IMR-90 (cell line): Measurements from ENCODE around the gene CHI3L1. TPM values are rescaled to one million over a fixed set of nuclear protein-coding genes. Genes with fewer than 3 reads are reported as not detected.

ENCODE experiments used
- ATAC-seq: fragments of 200-7000 bp; cut with Tn5 transposase; 2 replicates; pipeline ENCODE4 v1.9.1; 2020; ENCODE audit warnings: low read depth, mild to moderate bottlenecking, moderate library complexity
- BruUV-seq: library from RNA; stranded (reverse); fragments of 400-500 nt; replicated peaks from 2 replicates; lab custom pipeline; 2021; lab: Mats Ljungman, UMichigan
- CTCF ChIA-PET: fragments of 300-600 bp; formaldehyde crosslinking; extraction: SDS; loops from one replicate; lab custom pipeline; 2021; ENCODE audit warnings: antibody characterized with exemption; lab: Yijun Ruan, JAX
- POLR2A ChIA-PET: fragments of 300-600 bp; sonication (Branson Sonifier 250); formaldehyde crosslinking; loops from one replicate; lab custom pipeline; 2022; ENCODE audit warnings: antibody characterized with exemption; ENCODE audit not compliant: unreplicated experiment; lab: Charles Lee
- DNase-seq: peaks from one replicate; pipeline ENCODE4 v3.0.0; 2013
- H2AFZ ChIP-seq: replicated peaks from 2 replicates; pipeline ENCODE3; 2013; ENCODE audit warnings: low read length, mild to moderate bottlenecking; ENCODE audit not compliant: poor library complexity
- H2AK5ac ChIP-seq: 2 replicates; pipeline ENCODE4 v1.6.1; 2013; ENCODE audit warnings: low read depth, low read length, inconsistent platforms
- H2AK9ac ChIP-seq: replicated peaks from 2 replicates; pipeline ENCODE3; 2013; ENCODE audit warnings: mild to moderate bottlenecking, low read depth, low read length, moderate library complexity; ENCODE audit not compliant: poor library complexity
- H2BK120ac ChIP-seq: 2 replicates; pipeline ENCODE4 v1.6.1; 2013; ENCODE audit warnings: low read depth, low read length, inconsistent platforms
- H2BK15ac ChIP-seq: 3 replicates; pipeline ENCODE4 v1.6.1; 2013; ENCODE audit warnings: low read depth, low read length, inconsistent platforms
- H2BK20ac ChIP-seq: 2 replicates; pipeline ENCODE4 v1.6.1; 2013; ENCODE audit warnings: low read depth, mild to moderate bottlenecking, inconsistent platforms, low read length, moderate library complexity
- H2BK5ac ChIP-seq: 2 replicates; pipeline ENCODE4 v1.6.1; 2013; ENCODE audit warnings: mild to moderate bottlenecking, low read depth, low read length, inconsistent platforms; ENCODE audit not compliant: poor library complexity, severe bottlenecking
- H3K14ac ChIP-seq: replicated peaks from 2 replicates; pipeline ENCODE4 v1.6.1; 2013; ENCODE audit warnings: low read depth, low read length, inconsistent platforms
- H3K18ac ChIP-seq: 2 replicates; pipeline ENCODE4 v1.6.1; 2013; ENCODE audit warnings: low read depth, low read length, control low read depth
- H3K23ac ChIP-seq: 2 replicates; pipeline ENCODE4 v1.6.1; 2013; ENCODE audit warnings: low read depth, low read length, inconsistent platforms
- H3K27ac ChIP-seq: 2 replicates; pipeline ENCODE4 v1.5.1; 2013; ENCODE audit warnings: mild to moderate bottlenecking, control low read depth, low read length; ENCODE audit not compliant: insufficient read depth
- H3K27me3 ChIP-seq: 2 replicates; pipeline ENCODE4 v1.6.1; 2013; ENCODE audit warnings: low read length; ENCODE audit not compliant: control insufficient read depth, insufficient read depth
- H3K36me3 ChIP-seq: 2 replicates; pipeline ENCODE4 v1.6.1; 2013; ENCODE audit warnings: low read length, mixed read lengths; ENCODE audit not compliant: control insufficient read depth, insufficient read depth
- H3K4ac ChIP-seq: 2 replicates; pipeline ENCODE4 v1.6.1; 2013; ENCODE audit warnings: low read depth, low read length, inconsistent platforms
- H3K4me1 ChIP-seq: 2 replicates; pipeline ENCODE4 v1.6.1; 2013; ENCODE audit warnings: low read length, mixed read lengths; ENCODE audit not compliant: control insufficient read depth, insufficient read depth
- H3K4me2 ChIP-seq: 2 replicates; pipeline ENCODE4 v1.6.1; 2013; ENCODE audit warnings: low read depth, mild to moderate bottlenecking, control low read depth, low read length, moderate library complexity
- H3K4me3 ChIP-seq: 2 replicates; pipeline ENCODE4 v1.5.1; 2013; ENCODE audit warnings: low read depth, mild to moderate bottlenecking, control low read depth, low read length, moderate library complexity; ENCODE audit not compliant: insufficient read depth
- H3K56ac ChIP-seq: 2 replicates; pipeline ENCODE4 v1.6.1; 2013; ENCODE audit warnings: low read length, inconsistent platforms; ENCODE audit not compliant: insufficient read depth; ENCODE audit errors: extremely low read depth
- H3K79me1 ChIP-seq, 2 experiments: 2 replicates each; pipeline ENCODE4 v1.6.1; 2013; ENCODE audit warnings: low read length in 2 of 2, inconsistent platforms in 1 of 2, low read depth in 1 of 2
- H3K9ac ChIP-seq: 2 replicates; pipeline ENCODE4 v1.6.1; 2013; ENCODE audit warnings: low read depth, low read length, control low read depth
- H3K9me1 ChIP-seq: 2 replicates; pipeline ENCODE4 v1.6.1; 2013; ENCODE audit warnings: low read length, inconsistent platforms; ENCODE audit not compliant: insufficient read depth
- H3K9me3 ChIP-seq: 2 replicates; pipeline ENCODE4 v1.6.1; 2013; ENCODE audit warnings: low read length; ENCODE audit not compliant: control insufficient read depth, insufficient read depth
- H4K20me1 ChIP-seq: 2 replicates; pipeline ENCODE4 v1.6.1; 2013; ENCODE audit warnings: low read length, inconsistent platforms; ENCODE audit not compliant: insufficient read depth
- H4K5ac ChIP-seq: 2 replicates; pipeline ENCODE4 v1.6.1; 2013; ENCODE audit warnings: mild to moderate bottlenecking, low read depth, low read length, control low read depth
- H4K8ac ChIP-seq, 2 experiments: 2 replicates each; pipeline ENCODE4 v1.6.1; 2013; ENCODE audit warnings: low read depth in 2 of 2, low read length in 2 of 2, control low read depth in 1 of 2, inconsistent platforms in 1 of 2
- H4K91ac ChIP-seq: 2 replicates; pipeline ENCODE4 v1.6.1; 2013; ENCODE audit warnings: low read depth, low read length, inconsistent platforms; ENCODE audit not compliant: insufficient read depth
- BHLHE40 ChIP-seq: fragments of 150-350 bp; IDR thresholded peaks from 2 replicates; pipeline ENCODE4 v1.6.1; 2016; ENCODE audit warnings: mild to moderate bottlenecking, low read depth, low read length
- CEBPB ChIP-seq: IDR thresholded peaks from 2 replicates; pipeline ENCODE4 v1.6.1; 2012; ENCODE audit warnings: low read depth, low read length, improper control_type of control experiment
- CHD1 ChIP-seq: IDR thresholded peaks from 2 replicates; pipeline ENCODE4 v1.6.1; 2012; ENCODE audit warnings: low read depth, low read length, improper control_type of control experiment
- CTCF ChIP-seq: conservative IDR thresholded peaks from 2 replicates; pipeline ENCODE4 v1.5.1; 2012; ENCODE audit warnings: mild to moderate bottlenecking, low read depth, low read length, improper control_type of control experiment
- ELK1 ChIP-seq: fragments of 150-350 bp; IDR thresholded peaks from 2 replicates; pipeline ENCODE4 v1.6.1; 2016; ENCODE audit warnings: low read depth, mild to moderate bottlenecking, low read length, moderate library complexity, borderline replicate concordance
- FOS ChIP-seq: fragments of 150-350 bp; IDR thresholded peaks from 2 replicates; pipeline ENCODE4 v1.6.1; 2016; ENCODE audit warnings: low read depth, low read length
- MAFK ChIP-seq: IDR thresholded peaks from 2 replicates; pipeline ENCODE4 v1.6.1; 2012; ENCODE audit warnings: low read depth, low read length, improper control_type of control experiment
- MAZ ChIP-seq: IDR thresholded peaks from 2 replicates; pipeline ENCODE4 v1.6.1; 2012; ENCODE audit warnings: low read depth, mild to moderate bottlenecking, low read length, improper control_type of control experiment, moderate library complexity, borderline replicate concordance
- MXI1 ChIP-seq: IDR thresholded peaks from 2 replicates; pipeline ENCODE4 v1.6.1; 2012; ENCODE audit warnings: low read depth, mild to moderate bottlenecking, low read length, moderate library complexity, borderline replicate concordance
- NFE2L2 ChIP-seq: fragments of 150-350 bp; IDR thresholded peaks from 2 replicates; pipeline ENCODE4 v1.6.1; 2016; ENCODE audit warnings: low read depth, mild to moderate bottlenecking, low read length
- POLR2A ChIP-seq: IDR thresholded peaks from 2 replicates; pipeline ENCODE4 v1.6.1; 2012; ENCODE audit warnings: mild to moderate bottlenecking, low read depth, low read length
- RAD21 ChIP-seq: IDR thresholded peaks from 2 replicates; pipeline ENCODE4 v1.6.1; 2012; ENCODE audit warnings: low read length, improper control_type of control experiment
- RCOR1 ChIP-seq: IDR thresholded peaks from 2 replicates; pipeline ENCODE4 v1.6.1; 2012; ENCODE audit warnings: mild to moderate bottlenecking, low read length, improper control_type of control experiment; ENCODE audit not compliant: insufficient replicate concordance
- RFX5 ChIP-seq: IDR thresholded peaks from 2 replicates; pipeline ENCODE4 v1.8.0; 2012; ENCODE audit warnings: low read depth, mild to moderate bottlenecking, low read length, moderate library complexity
- SMC3 ChIP-seq: fragments of 150-350 bp; IDR thresholded peaks from 2 replicates; pipeline ENCODE4 v1.6.1; 2016; ENCODE audit warnings: low read depth, mild to moderate bottlenecking, antibody characterized with exemption, low read length, moderate library complexity
- USF2 ChIP-seq: fragments of 150-350 bp; IDR thresholded peaks from 2 replicates; pipeline ENCODE4 v1.6.1; 2017; ENCODE audit warnings: mild to moderate bottlenecking, antibody characterized with exemption, low read length, low read depth
- WGBS, 2 experiments: methylation state at CpG; one replicate each; pipeline versions ENCODE4 v1.1.5 to v1.1.7; 2013; ENCODE audit warnings: missing lambda C conversion rate in 2 of 2; ENCODE audit not compliant: insufficient read length in 1 of 2; ENCODE audit errors: extremely low coverage in 2 of 2; 5-methylcytosine and 5-hydroxymethylcytosine counted together
- dilution Hi-C: fragments of 300-500 bp; cut with HindIII; formaldehyde crosslinking; loops from one replicate; pipeline ENCODE4 v1.14.3; 2018; ENCODE audit warnings: low sequenced_read_pairs; ENCODE audit not compliant: unreplicated experiment
- in situ Hi-C: fragments of 300-500 bp; cut with MboI; formaldehyde crosslinking; loops from 3 replicates; pipeline ENCODE4 v1.14.3; 2019; ENCODE audit warnings: low sequenced_read_pairs, inconsistent platforms, mixed read lengths
- intact Hi-C: fragments of 100-400 bp; cut with micrococcal nuclease; formaldehyde crosslinking; loops from 2 replicates; pipeline ENCODE4 v1.10.0; 2022
- polyA plus RNA-seq, 3 experiments: library from polyadenylated mRNA; depleted of rRNA; stranded (reverse); fragments of >200 nt; gene quantifications; 2 replicates each; pipeline ENCODE4 v1.2.3, GENCODE V29; 2012; ENCODE audit warnings: low replicate concordance in 1 of 3
- total RNA-seq: library from RNA; depleted of rRNA; stranded (reverse); fragments of >200 nt; gene quantifications from 2 replicates; pipeline ENCODE4 v1.2.3, GENCODE V29; 2012

CHI3L1 gene
- total and polyA plus RNA-seq, 2 of the 4 experiments (the other 2 are of a cell fraction), result 0.17 TPM; not detected in 1

GRCh38 chr1:203200916-203201315, 14.4 kb upstream of the CHI3L1 start:
- Histone ChIP-seq H4K5ac (peak overlapping the region; percentile 95), H3K4me3 (no peak overlapping the region), H3K23ac (no peak overlapping the region), H4K20me1 (no peaks in the 10 kb centered on the region), H2AK5ac (peak overlapping the region; percentile 75), H3K4ac (peak overlapping the region; percentile 58; the same call in 1 of the 2 replicates), H4K8ac (peak overlapping the region; percentile 45 to 83; a peak in 3 of 4 replicates), H3K9me3 (no peaks in the 10 kb centered on the region), H3K4me1 (peaks cover 46% of the 10 kb centered on the region), H3K14ac (peak overlapping the region; percentile 23; the same call in 1 of the 2 replicates), H2BK120ac (peak overlapping the region; percentile 84; the same call in 1 of the 2 replicates), H3K18ac (peak overlapping the region; percentile 97), H2AFZ (no peak overlapping the region), H2BK15ac (peak overlapping the region; percentile 68; the same call in 2 of the 3 replicates), H2BK5ac (peak overlapping the region; percentile 90), H3K79me1 (no peaks in the 10 kb centered on the region), H3K27me3 (no peaks in the 10 kb centered on the region), H2BK20ac (peak overlapping the region; percentile 67; the same call in 1 of the 2 replicates), H3K9me1 (peaks cover 17% of the 10 kb centered on the region), H4K91ac (peak overlapping the region; percentile 80; the same call in 1 of the 2 replicates), H3K56ac (no peak overlapping the region), H3K36me3 (no peaks in the 10 kb centered on the region), H3K9ac (no peak overlapping the region), H3K27ac (peak overlapping the region; percentile 93), H2AK9ac (no peak overlapping the region), H3K4me2 (no peak overlapping the region)
- POLR2A ChIA-PET, result no interaction called here
- ATAC-seq, result no peak
- dilution Hi-C loops, result no loop called here
- intact Hi-C loops, result no loop called here
- no peak for TF ChIP-seq RFX5
- TF ChIP-seq SMC3, result no peak
- no peak for TF ChIP-seq MAFK
- TF ChIP-seq MXI1, result no peak
- no peak for TF ChIP-seq MAZ
- no peak for TF ChIP-seq BHLHE40
- TF ChIP-seq CTCF, result no peak
- no peak for TF ChIP-seq NFE2L2
- TF ChIP-seq CEBPB, result no peak
- no peak for TF ChIP-seq CHD1
- TF ChIP-seq FOS, result no peak
- no peak for TF ChIP-seq RCOR1
- TF ChIP-seq POLR2A, result no peak
- no peak for TF ChIP-seq RAD21
- no peak for TF ChIP-seq USF2
- TF ChIP-seq ELK1, result no peak
- no TSS peak for BruUV-seq
- CTCF ChIA-PET, result no interaction called here
- DNase-seq, result no peak
- WGBS, 2 experiments, result 50% methylated on average over 1 of the region's 1 CpG; no CpG with 5 or more reads in 1 of the 2 experiments
- in situ Hi-C loops, result no loop called here
